GM18867 (cell line): ENCODE measurements around the gene HLA-G.
"Not testable (repeated sequence)": the region's sequence is repeated elsewhere in the genome, so short reads cannot be mapped to it uniquely, and the experiment has no call there.

Experiments used
- ATAC-seq: cut with Tn5 transposase; IDR thresholded peaks from one replicate; pipeline ENCODE4 v1.9.1; 2021; ENCODE audit warnings: mild to moderate bottlenecking, moderate library complexity; ENCODE audit not compliant: unreplicated experiment

The HLA-G gene

DNA sequence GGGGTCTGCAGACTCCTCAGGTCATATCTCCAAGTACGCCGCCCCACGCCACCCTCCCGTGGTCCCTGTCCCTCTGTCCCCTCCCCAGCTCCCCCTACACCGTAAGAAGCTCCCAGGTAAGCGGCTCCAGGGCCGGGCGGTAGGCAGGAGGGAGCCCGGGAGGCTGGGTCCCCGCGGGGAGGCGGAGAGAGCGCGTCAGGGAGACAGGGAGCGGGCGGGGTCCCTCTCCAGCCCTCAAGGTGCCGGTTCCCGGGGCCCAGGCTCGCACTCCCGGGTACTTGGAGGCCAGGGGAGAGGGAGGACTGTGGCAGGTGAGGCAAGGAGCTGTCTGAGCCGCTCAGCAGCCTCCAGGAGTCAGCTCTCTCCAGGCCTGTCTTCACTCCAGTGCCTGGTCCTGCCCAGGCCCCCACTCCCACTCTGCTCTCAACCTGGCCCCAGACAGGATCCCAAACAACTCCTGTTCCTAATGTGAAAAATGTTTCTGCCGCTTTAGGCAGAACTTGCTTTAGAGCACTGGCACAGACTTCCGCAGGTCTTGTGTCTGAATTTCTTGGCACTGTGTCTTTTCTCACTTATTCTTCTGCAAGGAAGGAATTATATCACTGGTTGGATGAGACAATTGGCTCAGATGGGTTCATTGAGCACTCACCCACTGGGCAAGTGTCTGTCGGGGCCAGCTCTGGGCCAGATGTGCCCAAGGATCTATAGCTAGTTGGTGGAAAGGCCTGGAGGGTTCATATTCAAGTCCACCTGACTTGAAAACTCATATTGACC lies 36.6 kb downstream of the HLA-G start:
- no peak for ATAC-seq

DNA sequence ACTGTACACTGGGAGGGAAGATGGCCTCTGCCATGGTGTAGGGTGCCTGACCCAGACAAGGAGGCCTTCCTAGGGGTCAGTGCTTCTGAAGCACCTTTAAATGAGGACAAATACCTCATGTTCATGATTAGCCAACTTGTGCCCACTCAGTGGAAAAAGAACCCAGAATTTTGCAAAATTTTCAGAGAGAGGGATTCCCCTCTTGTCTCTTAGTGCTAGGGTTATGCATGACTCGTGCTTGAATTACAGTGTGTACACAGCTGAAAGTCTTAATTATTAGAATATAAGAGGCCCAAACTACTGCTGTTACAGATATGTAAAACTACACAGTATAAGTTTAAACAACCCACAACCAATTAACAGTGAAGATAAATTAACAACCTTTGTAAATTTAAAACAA lies 38.0 kb downstream of the HLA-G start:
- ATAC-seq = no peak

GRCh38 chr6:29870104-29870503 lies 42.5 kb downstream of the HLA-G start:
- ATAC-seq = no peak

DNA sequence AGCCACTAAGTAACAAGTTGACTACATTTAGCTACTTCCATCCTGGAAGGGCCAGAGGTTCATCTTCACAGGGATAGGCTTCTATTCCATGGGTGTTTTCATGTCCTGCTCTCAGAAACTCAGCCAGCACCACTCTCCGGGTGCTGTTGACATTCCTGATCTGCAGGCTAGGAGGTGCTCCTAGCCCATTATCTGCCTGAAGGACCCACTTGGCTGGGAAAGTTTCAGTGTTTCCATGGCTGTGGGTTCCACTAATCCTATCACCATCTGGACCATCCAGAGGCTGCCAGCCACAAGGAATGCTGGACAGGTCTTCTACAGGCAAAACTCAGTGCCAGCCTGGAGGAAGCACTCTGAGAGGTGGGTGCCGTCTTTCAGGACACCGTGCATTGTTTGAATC lies 45.2 kb downstream of the HLA-G start:
- ATAC-seq = no peak

GRCh38 chr6:29875257-29875656 lies 47.6 kb downstream of the HLA-G start:
- ATAC-seq = no peak

DNA sequence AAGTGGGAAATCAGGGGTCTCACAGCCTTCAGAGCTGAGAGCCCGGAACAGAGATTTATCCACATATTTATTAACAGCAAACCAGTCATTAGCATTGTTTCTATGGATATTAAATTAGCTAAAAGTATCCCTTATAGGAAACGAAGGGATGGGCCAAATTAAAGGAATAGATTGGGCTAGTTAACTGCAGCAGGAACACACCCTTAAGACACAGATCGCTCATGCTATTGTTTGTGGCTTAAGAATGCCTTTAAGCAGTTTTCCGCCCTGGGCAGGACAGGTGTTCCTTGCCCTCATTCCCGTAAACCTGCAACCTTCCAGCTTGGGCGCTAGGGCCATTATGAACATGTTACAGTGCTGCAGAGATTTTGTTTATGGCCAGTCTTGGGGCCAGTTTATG lies 48.1 kb downstream of the HLA-G start:
- ATAC-seq = not testable (repeated sequence)
